ENCODE measurements around the gene PPHLN1. TPM values are rescaled to one million over a fixed set of nuclear protein-coding genes. Genes with fewer than 3 reads are reported as not detected.

Gene PPHLN1
- total RNA-seq, 1 donor from 2014 or later, result 1.7 TPM

DNA sequence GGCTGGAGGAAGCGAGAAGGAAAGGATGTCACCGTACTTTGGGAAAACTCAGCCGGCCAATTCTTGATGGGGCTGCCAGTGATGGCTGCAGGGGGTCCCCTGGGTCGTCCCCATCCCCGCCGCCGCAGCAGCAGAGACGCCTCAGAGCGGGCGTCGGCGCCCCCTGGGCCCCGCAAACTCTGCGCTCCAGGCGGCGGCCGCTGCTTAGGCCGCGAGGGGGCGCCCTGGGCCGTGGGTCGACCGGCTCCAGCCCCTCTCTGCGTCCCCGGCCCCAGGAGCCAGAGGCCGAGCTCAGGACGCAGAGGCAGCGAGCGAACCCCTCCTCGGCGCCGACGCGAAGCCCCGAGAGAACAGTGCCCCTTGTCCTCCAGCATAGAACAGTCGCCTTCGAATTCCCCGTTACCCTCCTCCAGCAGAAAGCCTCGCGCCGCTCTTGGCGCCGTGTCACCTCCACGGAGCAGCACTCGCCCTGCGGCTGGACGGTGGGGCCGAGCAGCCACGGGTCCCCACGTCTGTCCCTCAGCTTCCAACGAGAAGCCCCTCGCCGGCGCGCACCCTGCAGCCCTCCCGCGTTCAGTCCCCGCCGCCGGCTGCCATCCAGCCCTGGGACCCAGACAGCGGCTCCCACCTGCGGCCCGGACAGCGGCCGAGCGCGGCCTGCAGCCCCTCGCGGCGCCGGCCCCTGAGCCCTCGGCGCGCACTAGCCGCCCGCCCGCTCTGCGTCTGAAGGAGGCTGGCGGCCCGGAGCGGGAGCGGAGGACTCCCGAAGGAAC is 157.0 kb downstream of the PPHLN1 start:
- H3K27me3 ChIP-seq, result no peaks in the 10 kb centered on the region
- TF ChIP-seq, protein P1, sequence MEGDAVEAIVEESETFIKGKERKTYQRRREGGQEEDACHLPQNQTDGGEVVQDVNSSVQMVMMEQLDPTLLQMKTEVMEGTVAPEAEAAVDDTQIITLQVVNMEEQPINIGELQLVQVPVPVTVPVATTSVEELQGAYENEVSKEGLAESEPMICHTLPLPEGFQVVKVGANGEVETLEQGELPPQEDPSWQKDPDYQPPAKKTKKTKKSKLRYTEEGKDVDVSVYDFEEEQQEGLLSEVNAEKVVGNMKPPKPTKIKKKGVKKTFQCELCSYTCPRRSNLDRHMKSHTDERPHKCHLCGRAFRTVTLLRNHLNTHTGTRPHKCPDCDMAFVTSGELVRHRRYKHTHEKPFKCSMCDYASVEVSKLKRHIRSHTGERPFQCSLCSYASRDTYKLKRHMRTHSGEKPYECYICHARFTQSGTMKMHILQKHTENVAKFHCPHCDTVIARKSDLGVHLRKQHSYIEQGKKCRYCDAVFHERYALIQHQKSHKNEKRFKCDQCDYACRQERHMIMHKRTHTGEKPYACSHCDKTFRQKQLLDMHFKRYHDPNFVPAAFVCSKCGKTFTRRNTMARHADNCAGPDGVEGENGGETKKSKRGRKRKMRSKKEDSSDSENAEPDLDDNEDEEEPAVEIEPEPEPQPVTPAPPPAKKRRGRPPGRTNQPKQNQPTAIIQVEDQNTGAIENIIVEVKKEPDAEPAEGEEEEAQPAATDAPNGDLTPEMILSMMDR (IDR thresholded peaks at IDR 0.05), result peak; percentile 83 to 97 (median 88)
- H3K4me3 ChIP-seq, result peak overlapping the region; percentile 63 to 78
- peak in 1 of 2 donors; percentile 79 for DNase-seq (ENCODE audit: low spot score in 2 of 2)
- intact Hi-C loops (cut with DNase I), result loop anchor here (1.0 to 10.0 kb wide), 5 partner anchors 61 to 856 kb away; partner anchors contain the start of gene PRICKLE1
- no peaks in the 10 kb centered on the region for H3K9me3 ChIP-seq
- H3K4me1 ChIP-seq, result no peaks in the 10 kb centered on the region
- H3K36me3 ChIP-seq, result no peaks in the 10 kb centered on the region
- H3K27ac ChIP-seq, result peak overlapping the region; percentile 64 to 68

- peak overlapping the region; percentile 63 to 78 for H3K4me3 ChIP-seq
- no peaks in the 10 kb centered on the region for H3K9me3 ChIP-seq
- no peaks in the 10 kb centered on the region for H3K36me3 ChIP-seq
- H3K27me3 ChIP-seq, result no peaks in the 10 kb centered on the region
- peak in 1 of 2 donors; percentile 72 for DNase-seq (ENCODE audit: low spot score in 2 of 2)
- TF ChIP-seq, protein P1 (IDR thresholded peaks at IDR 0.05), result no peak
- peak overlapping the region; percentile 64 to 68 for H3K27ac ChIP-seq
- intact Hi-C loops (cut with DNase I), result loop anchor here (1.0 to 10.0 kb wide), 5 partner anchors 61 to 855 kb away; partner anchors contain the start of gene PRICKLE1
- H3K4me1 ChIP-seq, result no peaks in the 10 kb centered on the region
Measured at GRCh38 chr12:42483521-42483790, 157.5 kb downstream of the PPHLN1 start.

DNA sequence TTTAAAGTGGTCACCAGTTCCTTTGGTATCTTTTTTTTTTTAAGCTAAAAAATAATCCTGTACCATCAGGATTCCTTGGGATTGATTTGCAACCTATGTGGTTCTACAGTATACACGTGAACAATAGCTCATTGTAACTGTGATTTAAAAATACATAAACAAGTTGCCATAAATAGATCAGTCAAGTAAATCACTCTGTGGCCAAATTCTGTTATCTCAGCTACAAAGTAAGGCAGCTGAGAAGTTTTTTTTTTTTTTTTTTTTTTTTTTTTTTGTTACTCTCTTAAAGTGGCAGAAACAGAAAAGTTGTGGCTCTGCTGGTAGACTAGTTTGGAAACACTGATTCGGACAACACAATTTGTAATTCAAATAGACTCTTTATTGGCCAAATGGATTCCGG is 159.0 kb downstream of the PPHLN1 start:
- no peak for DNase-seq (ENCODE audit: low spot score in 2 of 2)
- peak overlapping the region in 1 of 2 donors; percentile 63 for H3K4me3 ChIP-seq
- H3K9me3 ChIP-seq, result no peaks in the 10 kb centered on the region
- TF ChIP-seq, protein P1 (IDR thresholded peaks at IDR 0.05), result no peak
- H3K27ac ChIP-seq, result no peak overlapping the region
- intact Hi-C loops (cut with DNase I), result loop anchor here (10.0 kb wide), 1 partner anchor 260 kb away; no protein-coding TSS in a partner anchor
- no peaks in the 10 kb centered on the region for H3K36me3 ChIP-seq
- no peaks in the 10 kb centered on the region for H3K27me3 ChIP-seq
- no peaks in the 10 kb centered on the region for H3K4me1 ChIP-seq

DNA sequence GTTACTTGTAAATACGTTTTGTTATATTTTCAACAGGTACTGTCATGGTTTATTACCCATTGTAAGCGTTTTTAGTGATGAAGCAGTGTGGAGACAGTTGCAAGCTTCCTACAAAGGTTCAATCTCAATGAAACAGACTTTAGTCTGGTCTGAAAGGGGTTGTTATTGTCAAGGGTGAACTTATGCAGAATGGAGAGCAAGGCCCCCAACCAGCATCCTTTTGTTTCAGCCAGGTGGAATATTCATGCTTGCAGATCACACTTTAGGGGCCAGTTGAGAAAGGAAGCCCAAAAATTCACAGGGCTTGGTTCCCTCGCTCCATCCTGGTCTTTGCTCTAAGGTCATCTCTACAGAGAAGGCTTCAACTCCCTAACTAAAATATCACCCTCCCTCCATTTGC is 159.9 kb downstream of the PPHLN1 start:
- H3K4me1 ChIP-seq, result no peaks in the 10 kb centered on the region
- intact Hi-C loops (cut with DNase I), result loop anchor here (10.0 kb wide), 1 partner anchor 259 kb away; no protein-coding TSS in a partner anchor
- no peaks in the 10 kb centered on the region for H3K27me3 ChIP-seq
- no peaks in the 10 kb centered on the region for H3K36me3 ChIP-seq
- H3K4me3 ChIP-seq, result no peak overlapping the region
- H3K27ac ChIP-seq, result no peak overlapping the region
- no peaks in the 10 kb centered on the region for H3K9me3 ChIP-seq
- no peak for DNase-seq (ENCODE audit: low spot score in 2 of 2)
- TF ChIP-seq, protein P1 (IDR thresholded peaks at IDR 0.05), result no peak

DNA sequence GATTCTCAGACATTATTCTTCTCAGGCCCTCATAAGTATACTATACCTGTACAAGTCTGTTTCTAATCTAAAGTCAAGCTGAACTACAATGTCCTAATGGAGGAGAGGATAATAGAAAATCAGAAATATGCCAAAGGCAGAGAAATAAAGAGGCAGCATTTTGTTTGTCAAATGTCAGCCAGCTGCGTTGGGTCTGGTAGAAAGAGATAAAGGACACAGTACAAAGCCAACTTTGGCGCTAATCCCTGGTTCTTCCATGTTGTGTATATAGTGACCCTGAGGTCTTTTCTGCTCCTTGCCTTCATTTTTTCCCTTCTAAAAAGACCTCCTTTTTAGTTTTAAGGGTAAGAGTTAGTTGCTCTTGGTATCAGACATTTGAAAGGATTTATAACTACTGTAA is 160.4 kb downstream of the PPHLN1 start:
- H3K27me3 ChIP-seq, result no peaks in the 10 kb centered on the region
- no peaks in the 10 kb centered on the region for H3K4me1 ChIP-seq
- intact Hi-C loops (cut with DNase I), result loop anchor here (10.0 kb wide), 1 partner anchor 258 kb away; no protein-coding TSS in a partner anchor
- H3K4me3 ChIP-seq, result no peak overlapping the region
- TF ChIP-seq, protein P1 (IDR thresholded peaks at IDR 0.05), result no peak
- no peaks in the 10 kb centered on the region for H3K9me3 ChIP-seq
- H3K36me3 ChIP-seq, result no peaks in the 10 kb centered on the region
- H3K27ac ChIP-seq, result no peak overlapping the region
- no peak for DNase-seq (ENCODE audit: low spot score in 2 of 2)

Measured in ascending aorta (tissue), 2 donors.